ENCODE data around the gene HHAT.

HHAT gene

GRCh38 chr1:210328746-210329503 lies at the start of gene HHAT:
Gene HHAT (plus strand): TSS chr1:210328902. CDS start chr1:210348976, 20,074 bp downstream.
- Mint-ChIP-seq H3K9me3 (peaks cover 11% of the 10 kb centered on the region), H3K27ac (peak within 1 kb of the TSS; percentile 96 to 98 (median 97)), H3K27me3 (ENCODE audit: low read depth) (no peaks in the 10 kb centered on the region), H3K36me3 (ENCODE audit: low read depth) (no peaks in the 10 kb centered on the region), H3K4me3 (peak within 1 kb of the TSS; percentile 90 to 95 (median 91)), H3K4me1 (peaks cover 22% of the 10 kb centered on the region)
- TF ChIP-seq CTCF (IDR thresholded peaks at IDR 0.05; ENCODE audit: unreplicated experiment in 3 of 3): peak in 1 of 3 experiments; percentile 10

- Mint-ChIP-seq H3K4me3 (no peak overlapping the region), H3K27ac (no peak overlapping the region), H3K4me1 (no peaks in the 10 kb centered on the region), H3K9me3 (peaks cover 38% of the 10 kb centered on the region), H3K36me3 (ENCODE audit: low read depth) (no peaks in the 10 kb centered on the region), H3K27me3 (ENCODE audit: low read depth) (peaks cover 32% of the 10 kb centered on the region)
- no peak for TF ChIP-seq CTCF (IDR thresholded peaks at IDR 0.05; ENCODE audit: unreplicated experiment in 3 of 3)
Measured at GRCh38 chr1:210280221-210280620, 48.5 kb upstream of the HHAT start.

GRCh38 chr1:210288116-210288515 lies 40.6 kb upstream of the HHAT start:
- H3K36me3 Mint-ChIP-seq (ENCODE audit: low read depth): no peaks in the 10 kb centered on the region
- peaks cover 31% of the 10 kb centered on the region for H3K4me1 Mint-ChIP-seq
- H3K27me3 Mint-ChIP-seq (ENCODE audit: low read depth): peaks cover 40% of the 10 kb centered on the region
- H3K27ac Mint-ChIP-seq: peak overlapping the region in 1 of 3 experiments; percentile 17
- H3K4me3 Mint-ChIP-seq: no peak overlapping the region
- H3K9me3 Mint-ChIP-seq: peaks cover 4% of the 10 kb centered on the region
- no peak for TF ChIP-seq CTCF (IDR thresholded peaks at IDR 0.05; ENCODE audit: unreplicated experiment in 3 of 3)

- H3K36me3 Mint-ChIP-seq (ENCODE audit: low read depth): no peaks in the 10 kb centered on the region
- H3K27ac Mint-ChIP-seq: peak overlapping the region in 1 of 3 experiments; percentile 97
- no peak overlapping the region for H3K4me3 Mint-ChIP-seq
- TF ChIP-seq CTCF (IDR thresholded peaks at IDR 0.05; ENCODE audit: unreplicated experiment in 3 of 3): no peak
- H3K9me3 Mint-ChIP-seq: no peaks in the 10 kb centered on the region
- peaks cover 38% of the 10 kb centered on the region for H3K4me1 Mint-ChIP-seq
- peaks cover 33% of the 10 kb centered on the region for H3K27me3 Mint-ChIP-seq (ENCODE audit: low read depth)
Measured at GRCh38 chr1:210289248-210289647, 39.5 kb upstream of the HHAT start.

- Mint-ChIP-seq H3K27ac (peak overlapping the region; percentile 97 to 98 (median 98)), H3K36me3 (ENCODE audit: low read depth) (no peaks in the 10 kb centered on the region), H3K27me3 (ENCODE audit: low read depth) (peaks cover 40% of the 10 kb centered on the region), H3K4me3 (peak overlapping the region; percentile 66 to 79 (median 76)), H3K4me1 (peaks cover 56% of the 10 kb centered on the region), H3K9me3 (no peaks in the 10 kb centered on the region)
- no peak for TF ChIP-seq CTCF (IDR thresholded peaks at IDR 0.05; ENCODE audit: unreplicated experiment in 3 of 3)
Measured at GRCh38 chr1:210291081-210291764, 37.5 kb upstream of the HHAT start.
